OCI-LY7 (cell line): Measurements from ENCODE around the gene TMEM184B. TPM values are rescaled to one million over a fixed set of nuclear protein-coding genes. Genes with fewer than 3 reads are reported as not detected.

Experiments used
- BruUV-seq: library from RNA; stranded (reverse); fragments of 400-500 nt; replicated peaks from 2 replicates; lab custom pipeline; 2021; lab: Mats Ljungman, UMichigan
- CTCF ChIA-PET: fragments of 300-600 bp; sonication (Branson Sonifier 250); formaldehyde crosslinking; loops from one replicate; lab custom pipeline; 2022; ENCODE audit warnings: antibody characterized with exemption; ENCODE audit not compliant: unreplicated experiment; lab: Charles Lee
- POLR2A ChIA-PET: fragments of 300-600 bp; sonication (Branson Sonifier 250); formaldehyde crosslinking; loops from one replicate; lab custom pipeline; 2022; ENCODE audit warnings: antibody characterized with exemption; lab: Charles Lee
- DNase-seq: peaks from one replicate; pipeline ENCODE4 v3.0.0-alpha.2; 2015; ENCODE audit warnings: low spot score
- H2AFZ ChIP-seq: fragments of 200-600 bp; sonication (generic), shearing (Covaris generic); 2 replicates; pipeline ENCODE4 v1.6.1; 2014; ENCODE audit warnings: mild to moderate bottlenecking, antibody characterized with exemption, low read length, moderate library complexity
- H3K27ac ChIP-seq: fragments of 200-600 bp; sonication (generic); 2 replicates; pipeline ENCODE4 v1.5.1; 2014; ENCODE audit warnings: mixed run types, low read depth, mild to moderate bottlenecking, moderate library complexity, low read length, inconsistent platforms; ENCODE audit not compliant: poor library complexity, severe bottlenecking
- H3K36me3 ChIP-seq: fragments of 200-600 bp; sonication (generic); 2 replicates; pipeline ENCODE4 v1.6.1; 2014; ENCODE audit warnings: mild to moderate bottlenecking, antibody characterized with exemption, low read length, moderate library complexity, mixed read lengths; ENCODE audit not compliant: insufficient read depth
- H3K4me1 ChIP-seq: fragments of 200-600 bp; sonication (generic); 2 replicates; pipeline ENCODE4 v1.5.1; 2014; ENCODE audit warnings: mild to moderate bottlenecking, low read length; ENCODE audit not compliant: insufficient read depth, poor library complexity, severe bottlenecking
- H3K4me2 ChIP-seq: fragments of 200-600 bp; sonication (generic); 2 replicates; pipeline ENCODE4 v1.6.1; 2014; ENCODE audit warnings: mild to moderate bottlenecking, low read length
- H3K4me3 ChIP-seq: fragments of 200-600 bp; sonication (generic); 2 replicates; pipeline ENCODE4 v1.5.1; 2014; ENCODE audit warnings: mild to moderate bottlenecking, low read depth, low read length; ENCODE audit not compliant: poor library complexity, severe bottlenecking
- H3K79me2 ChIP-seq: fragments of 200-600 bp; sonication (generic); 2 replicates; pipeline ENCODE4 v1.6.1; 2016; ENCODE audit warnings: low read depth, mild to moderate bottlenecking, low read length, moderate library complexity, mixed read lengths; ENCODE audit not compliant: insufficient read depth
- H3K9me2 ChIP-seq: fragments of 200-600 bp; sonication (generic); 2 replicates; pipeline ENCODE4 v1.6.1; 2016; ENCODE audit warnings: mild to moderate bottlenecking, low read length, mixed read lengths; ENCODE audit not compliant: insufficient read depth
- H3K9me3 ChIP-seq: fragments of 200-600 bp; sonication (generic); 2 replicates; pipeline ENCODE4 v1.6.1; 2014; ENCODE audit warnings: mild to moderate bottlenecking, mixed run types, low read length, mixed read lengths
- H4K20me1 ChIP-seq: fragments of 200-600 bp; sonication (generic); 2 replicates; pipeline ENCODE4 v1.6.1; 2014; ENCODE audit warnings: mild to moderate bottlenecking, antibody characterized with exemption, low read length, moderate library complexity, mixed read lengths; ENCODE audit not compliant: insufficient read depth
- EZH2phosphoT487 ChIP-seq: fragments of 200-600 bp; sonication (generic); IDR thresholded peaks from 2 replicates; pipeline ENCODE4 v1.6.1; 2018; ENCODE audit warnings: low read depth, borderline replicate concordance, mild to moderate bottlenecking, mixed run types, antibody characterized with exemption, low read length, moderate library complexity, mixed read lengths
- intact Hi-C: fragments of 100-400 bp; cut with micrococcal nuclease; formaldehyde crosslinking; loops from one replicate; pipeline ENCODE4 v1.10.0; 2022; ENCODE audit not compliant: unreplicated experiment
- total RNA-seq, 2 experiments: library from RNA; depleted of rRNA in 1 of 2; stranded (reverse); fragments of >200 nt in 1 of 2; shearing (Covaris generic) in 1 of 2; gene quantifications; 2 replicates each; pipeline ENCODE4 v1.2.3, GENCODE V29; 2014 to 2022
- TF ChIP-seq, protein P1 (sequence below): fragments of 200-600 bp; sonication (generic); conservative IDR thresholded peaks from 2 replicates; pipeline ENCODE4 v1.5.1; 2014; ENCODE audit warnings: mild to moderate bottlenecking, antibody characterized with exemption, low read length, moderate library complexity, mixed read lengths

The TMEM184B gene
- total RNA-seq, 2 experiments from 2014 or later = 19.1 to 50.2 TPM

DNA sequence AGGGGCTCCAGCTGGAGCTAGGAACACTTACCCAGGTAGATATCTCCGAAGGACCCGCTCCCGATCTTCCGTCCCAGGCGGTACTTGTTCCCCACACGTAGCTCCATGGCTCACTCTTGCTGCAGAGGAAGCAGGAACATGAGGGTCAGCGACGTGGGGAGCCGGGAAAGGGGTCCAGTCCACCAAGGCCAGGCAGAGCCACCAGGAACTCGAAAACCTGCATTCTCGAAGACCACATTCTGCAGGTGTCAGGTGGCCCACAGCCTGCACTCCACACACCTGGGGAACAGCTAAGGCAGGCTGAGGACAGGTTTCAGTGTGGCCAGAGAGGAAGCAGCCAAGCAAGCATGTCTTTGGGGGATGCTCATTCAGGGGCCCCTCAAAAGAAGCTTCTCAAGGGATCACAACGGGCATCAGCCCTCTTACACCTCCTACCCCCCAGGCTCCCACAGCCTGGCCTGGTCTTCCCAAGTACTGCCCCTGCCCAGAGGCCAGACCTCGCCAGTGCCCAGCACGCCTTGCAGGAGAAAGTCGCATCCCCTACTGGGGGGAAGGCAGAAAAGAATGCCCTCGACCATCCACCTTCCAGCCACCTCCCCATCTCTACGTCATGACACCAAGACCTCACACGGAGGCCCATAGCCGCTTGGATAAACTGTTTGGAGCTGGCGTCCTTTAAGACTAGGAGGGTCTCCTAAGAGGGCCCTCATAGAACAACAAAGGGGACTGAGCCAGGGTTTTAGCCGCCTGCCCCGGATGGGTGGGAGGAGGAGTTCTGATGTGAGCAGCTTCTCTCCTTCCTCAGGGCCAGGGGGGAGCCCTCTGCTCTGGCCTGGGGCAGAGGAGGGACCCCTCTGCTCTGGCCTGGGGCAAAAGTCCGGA is 41.5 kb upstream of the TMEM184B start:
- Histone ChIP-seq H4K20me1 (peaks cover 18% of the 10 kb centered on the region; the same call in 1 of the 2 replicates), H3K27ac (peak overlapping the region; percentile 77), H3K9me2 (no peaks in the 10 kb centered on the region), H3K4me2 (peak overlapping the region; percentile 85), H3K4me3 (peak overlapping the region; percentile 82), H3K79me2 (peaks cover 69% of the 10 kb centered on the region), H2AFZ (no peak overlapping the region), H3K4me1 (peaks cover 64% of the 10 kb centered on the region), H3K36me3 (peaks cover 46% of the 10 kb centered on the region), H3K9me3 (no peaks in the 10 kb centered on the region)
- BruUV-seq = no TSS peak
- ChIA-PET POLR2A (interaction anchor here (0.7 to 1.0 kb wide), 2 partner anchors 8 to 107 kb away, joined by 3 read pairs; no protein-coding TSS in a partner anchor), CTCF (no interaction called here)
- DNase-seq = peak; percentile 76
- TF ChIP-seq EZH2phosphoT487 = no peak
- TF ChIP-seq, protein P1, sequence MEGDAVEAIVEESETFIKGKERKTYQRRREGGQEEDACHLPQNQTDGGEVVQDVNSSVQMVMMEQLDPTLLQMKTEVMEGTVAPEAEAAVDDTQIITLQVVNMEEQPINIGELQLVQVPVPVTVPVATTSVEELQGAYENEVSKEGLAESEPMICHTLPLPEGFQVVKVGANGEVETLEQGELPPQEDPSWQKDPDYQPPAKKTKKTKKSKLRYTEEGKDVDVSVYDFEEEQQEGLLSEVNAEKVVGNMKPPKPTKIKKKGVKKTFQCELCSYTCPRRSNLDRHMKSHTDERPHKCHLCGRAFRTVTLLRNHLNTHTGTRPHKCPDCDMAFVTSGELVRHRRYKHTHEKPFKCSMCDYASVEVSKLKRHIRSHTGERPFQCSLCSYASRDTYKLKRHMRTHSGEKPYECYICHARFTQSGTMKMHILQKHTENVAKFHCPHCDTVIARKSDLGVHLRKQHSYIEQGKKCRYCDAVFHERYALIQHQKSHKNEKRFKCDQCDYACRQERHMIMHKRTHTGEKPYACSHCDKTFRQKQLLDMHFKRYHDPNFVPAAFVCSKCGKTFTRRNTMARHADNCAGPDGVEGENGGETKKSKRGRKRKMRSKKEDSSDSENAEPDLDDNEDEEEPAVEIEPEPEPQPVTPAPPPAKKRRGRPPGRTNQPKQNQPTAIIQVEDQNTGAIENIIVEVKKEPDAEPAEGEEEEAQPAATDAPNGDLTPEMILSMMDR = no peak
- intact Hi-C loops = loop anchor here (1.0 kb wide), 1 partner anchor 38 kb away; no protein-coding TSS in a partner anchor

DNA sequence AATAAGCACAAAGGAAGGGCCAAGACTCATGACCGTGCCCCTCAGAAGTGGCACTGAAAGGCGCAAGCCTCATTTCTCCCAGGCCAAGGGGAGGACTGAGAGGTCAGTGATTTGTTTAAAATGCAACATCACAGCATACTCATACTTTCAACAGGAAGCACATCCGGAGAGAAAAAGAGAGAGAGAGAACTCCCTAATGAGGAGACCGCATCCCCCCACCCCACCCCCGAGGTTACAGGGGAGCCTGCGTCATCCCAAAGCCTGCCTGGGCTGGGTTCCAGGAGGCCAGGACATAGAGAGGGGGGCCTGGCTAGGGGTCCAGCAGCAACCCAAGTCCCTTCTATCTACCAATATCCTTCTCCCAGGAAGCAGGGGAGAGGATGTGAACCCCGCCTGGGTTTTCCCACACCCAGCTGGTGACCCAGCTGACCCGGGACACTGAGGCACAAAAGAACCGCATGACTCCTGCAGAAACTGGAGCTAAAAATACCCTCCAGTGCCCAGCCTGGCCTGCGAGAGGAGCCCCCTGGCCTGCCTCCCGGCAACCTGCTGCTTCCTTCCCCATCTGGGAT is 40.7 kb upstream of the TMEM184B start:
- Histone ChIP-seq H2AFZ (no peak overlapping the region), H3K4me3 (peak overlapping the region; percentile 82), H3K4me2 (peak overlapping the region; percentile 85), H3K36me3 (peaks cover 54% of the 10 kb centered on the region), H4K20me1 (peaks cover 18% of the 10 kb centered on the region; the same call in 1 of the 2 replicates), H3K27ac (peak overlapping the region; percentile 77), H3K9me2 (no peaks in the 10 kb centered on the region), H3K9me3 (no peaks in the 10 kb centered on the region), H3K79me2 (peaks cover 76% of the 10 kb centered on the region), H3K4me1 (peaks cover 64% of the 10 kb centered on the region)
- CTCF ChIA-PET = no interaction called here
- BruUV-seq = no TSS peak
- TF ChIP-seq EZH2phosphoT487 = no peak
- TF ChIP-seq, protein P1 = no peak
- intact Hi-C loops = no loop called here
- POLR2A ChIA-PET = interaction anchor here (0.7 kb wide), 1 partner anchor 106 kb away, joined by 3 read pairs; no protein-coding TSS in a partner anchor
- peak; percentile 41 for DNase-seq
